Transverse colon (tissue), 4 donors: ENCODE measurements around the gene FILIP1L. TPM values are rescaled to one million over a fixed set of nuclear protein-coding genes. Genes with fewer than 3 reads are reported as not detected.

Experiments
- DNase-seq: peaks from one replicate; pipeline ENCODE4 v3.0.0-alpha.2; 2019
- H3K27ac ChIP-seq, 4 donors: fragments of 200-600 bp; sonication (generic); 2 replicates each; pipeline ENCODE4 v1.5.1; 2016 to 2018; ENCODE audit warnings: inconsistent platforms in 4 of 4
- H3K27me3 ChIP-seq: fragments of 200-600 bp; sonication (generic); 2 replicates; pipeline ENCODE4 v1.5.1; 2017; ENCODE audit warnings: inconsistent platforms
- H3K36me3 ChIP-seq, 4 donors: fragments of 200-600 bp; sonication (generic); 2 replicates each; pipeline ENCODE4 v1.5.1; 2017 to 2019; ENCODE audit warnings: inconsistent platforms in 4 of 4
- H3K4me1 ChIP-seq, 4 donors: fragments of 200-600 bp; sonication (generic); 2 replicates each; pipeline ENCODE4 v1.5.1; 2017 to 2020; ENCODE audit warnings: inconsistent platforms in 4 of 4
- H3K4me3 ChIP-seq, 4 donors: fragments of 200-600 bp; sonication (generic); 1 replicate in 1 of 4; 2 replicates in 3 of 4; pipeline versions ENCODE4 v1.5.1 to v1.6.1; 2017 to 2019; ENCODE audit warnings: inconsistent platforms in 4 of 4
- H3K9me3 ChIP-seq, 2 donors: fragments of 200-600 bp; sonication (generic); 2 replicates each; pipeline ENCODE4 v1.5.1; 2017 to 2019; ENCODE audit warnings: inconsistent platforms in 2 of 2
- EP300 ChIP-seq: sonication (generic); formaldehyde crosslinking; IDR thresholded peaks from one replicate; pipeline ENCODE4 v1.6.1; 2017; ENCODE audit warnings: antibody characterized with exemption, low read depth
- POLR2A ChIP-seq: fragments of 450-650 bp; IDR thresholded peaks from one replicate; pipeline ENCODE4 v1.6.1; 2016; ENCODE audit warnings: antibody characterized with exemption, mild to moderate bottlenecking, moderate library complexity
- POLR2AphosphoS5 ChIP-seq, 3 donors: sonication (generic); formaldehyde crosslinking; IDR thresholded peaks; one replicate each; pipeline ENCODE4 v1.6.1; 2016; ENCODE audit warnings: antibody characterized with exemption in 3 of 3
- WGBS, 2 donors: methylation state at CpG; one replicate each; pipeline ENCODE4 v1.1.5; 2018; ENCODE audit warnings: low coverage in 1 of 2; 5-methylcytosine and 5-hydroxymethylcytosine counted together
- in situ Hi-C, 4 donors: fragments of 200-750 bp; cut with MboI; loops; one replicate each; pipeline versions ENCODE4 v1.15.0 to v1.15.1; 2017; ENCODE audit warnings: low sequenced_read_pairs in 3 of 4, low pct_ligation_motif_present in 1 of 4, low pct_unique_long_range_greater_than_20kb in 1 of 4
- intact Hi-C: fragments of 100-400 bp; cut with DNase I; formaldehyde crosslinking; loops from one replicate; pipeline ENCODE4 v1.15.1; 2023; ENCODE audit warnings: low total_unique reads
- total RNA-seq, 4 donors: library from RNA; depleted of rRNA; stranded (reverse); fragments of >200 nt; gene quantifications; one replicate each; pipeline ENCODE4 v1.1.0, GENCODE V29; 2016
- TF ChIP-seq, protein P1 (sequence below), 5 experiments: fragments of 200-600 bp in 3 of 5; fragments of 450-650 bp in 2 of 5; sonication (generic) in 3 of 5; IDR thresholded peaks; 1 replicate in 2 of 5; 2 replicates in 3 of 5; pipeline ENCODE4 v1.5.1; 2016 to 2017; ENCODE audit warnings: antibody characterized with exemption in 5 of 5, inconsistent platforms in 3 of 5, mild to moderate bottlenecking in 2 of 5, moderate library complexity in 1 of 5

Gene FILIP1L
- total RNA-seq, 4 donors from 2014 or later, result 12.3 to 38.2 (median 26.9) TPM

DNA sequence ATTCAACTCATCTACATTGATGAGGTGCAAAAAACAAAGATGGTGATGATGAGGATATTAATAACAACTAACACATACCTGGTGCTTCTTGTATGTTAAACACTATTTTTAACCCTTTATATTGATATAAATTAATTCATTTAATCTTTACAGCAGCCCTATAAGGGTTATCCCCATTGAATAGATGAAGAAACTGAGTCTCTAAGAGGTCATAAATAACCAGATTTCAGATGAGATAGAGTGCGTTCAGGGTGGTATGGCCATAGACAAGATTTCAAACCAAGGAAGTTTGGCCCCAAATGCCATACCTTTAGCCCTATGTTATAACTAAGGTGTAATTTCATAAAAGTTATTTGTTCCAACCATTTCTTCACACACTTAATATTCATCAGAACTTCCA is 214.1 kb downstream of the FILIP1L start:
- Histone ChIP-seq H3K4me1 (peaks cover 0 to 11% (median 2%) of the 10 kb centered on the region in 4 donors), H3K9me3 (no peaks in the 10 kb centered on the region), H3K27ac (peak overlapping the region in 2 of 4 donors; percentile 47 to 58), H3K36me3 (no peaks in the 10 kb centered on the region), H3K27me3 (no peaks in the 10 kb centered on the region), H3K4me3 (no peak overlapping the region)
- WGBS, 2 donors, result 89 to 93% methylated on average over 1 of the region's 1 CpG
- TF ChIP-seq, protein P1, sequence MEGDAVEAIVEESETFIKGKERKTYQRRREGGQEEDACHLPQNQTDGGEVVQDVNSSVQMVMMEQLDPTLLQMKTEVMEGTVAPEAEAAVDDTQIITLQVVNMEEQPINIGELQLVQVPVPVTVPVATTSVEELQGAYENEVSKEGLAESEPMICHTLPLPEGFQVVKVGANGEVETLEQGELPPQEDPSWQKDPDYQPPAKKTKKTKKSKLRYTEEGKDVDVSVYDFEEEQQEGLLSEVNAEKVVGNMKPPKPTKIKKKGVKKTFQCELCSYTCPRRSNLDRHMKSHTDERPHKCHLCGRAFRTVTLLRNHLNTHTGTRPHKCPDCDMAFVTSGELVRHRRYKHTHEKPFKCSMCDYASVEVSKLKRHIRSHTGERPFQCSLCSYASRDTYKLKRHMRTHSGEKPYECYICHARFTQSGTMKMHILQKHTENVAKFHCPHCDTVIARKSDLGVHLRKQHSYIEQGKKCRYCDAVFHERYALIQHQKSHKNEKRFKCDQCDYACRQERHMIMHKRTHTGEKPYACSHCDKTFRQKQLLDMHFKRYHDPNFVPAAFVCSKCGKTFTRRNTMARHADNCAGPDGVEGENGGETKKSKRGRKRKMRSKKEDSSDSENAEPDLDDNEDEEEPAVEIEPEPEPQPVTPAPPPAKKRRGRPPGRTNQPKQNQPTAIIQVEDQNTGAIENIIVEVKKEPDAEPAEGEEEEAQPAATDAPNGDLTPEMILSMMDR (IDR thresholded peaks at IDR 0.05), result no peak
- DNase-seq, result no peak
- intact Hi-C loops, result no loop called here
- in situ Hi-C loops, result no loop called here

DNA sequence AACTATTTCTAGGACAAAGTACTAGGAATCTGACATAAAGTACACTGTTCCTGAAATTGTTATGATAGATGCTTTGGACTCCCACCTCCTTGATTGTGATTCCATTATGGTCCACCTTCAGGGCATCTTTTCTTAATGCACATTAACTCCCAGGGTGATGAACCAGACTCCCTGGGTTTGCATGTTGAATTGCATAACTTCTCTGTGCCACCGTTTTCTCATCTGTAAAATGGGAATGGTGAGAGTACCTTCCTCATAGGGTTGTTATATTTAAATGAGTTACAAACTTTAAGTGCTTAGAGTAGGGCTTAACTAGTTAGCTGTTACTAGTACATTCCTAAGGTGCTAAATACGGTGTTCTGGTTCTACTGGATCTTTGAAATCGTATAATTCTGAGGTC is 214.7 kb downstream of the FILIP1L start:
- H3K9me3 ChIP-seq, result no peaks in the 10 kb centered on the region
- no peaks in the 10 kb centered on the region for H3K27me3 ChIP-seq
- TF ChIP-seq POLR2AphosphoS5 (IDR thresholded peaks at IDR 0.05) (no peak), EP300 (no peak), POLR2A (no peak)
- TF ChIP-seq, protein P1 (IDR thresholded peaks at IDR 0.05), result no peak
- no peak for DNase-seq
- peaks cover 0 to 11% (median 2%) of the 10 kb centered on the region in 4 donors for H3K4me1 ChIP-seq
- intact Hi-C loops (no loop called here), in situ Hi-C loops (no loop called here)
- no peaks in the 10 kb centered on the region for H3K36me3 ChIP-seq
- H3K4me3 ChIP-seq, result no peak overlapping the region
- no peak overlapping the region for H3K27ac ChIP-seq
- WGBS, 2 donors, result 89 to 97% methylated on average over 3 of the region's 3 CpGs

DNA sequence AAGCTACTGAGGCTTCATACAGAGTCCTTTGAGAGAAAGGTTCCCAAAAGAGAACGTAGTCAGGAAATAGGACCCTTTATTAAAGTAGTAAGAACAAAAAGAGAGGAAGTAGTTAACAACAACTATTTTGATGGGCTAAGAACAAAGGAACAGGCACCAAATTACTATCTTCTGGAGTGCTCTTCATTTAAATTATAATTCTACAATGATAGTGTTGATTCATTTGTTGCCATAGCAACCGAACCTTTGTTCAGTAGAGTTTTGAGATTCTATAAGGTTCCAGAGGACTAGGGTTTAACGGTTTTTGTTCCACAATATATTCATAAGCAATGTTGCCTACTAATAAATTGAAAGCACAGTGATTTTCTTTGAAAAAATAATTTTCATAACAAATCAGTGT is 217.8 kb downstream of the FILIP1L start:
- no peaks in the 10 kb centered on the region for H3K36me3 ChIP-seq
- peaks cover 0 to 11% (median 2%) of the 10 kb centered on the region in 4 donors for H3K4me1 ChIP-seq
- no peaks in the 10 kb centered on the region for H3K27me3 ChIP-seq
- H3K27ac ChIP-seq, result peak overlapping the region in 2 of 4 donors; percentile 14 to 41
- in situ Hi-C loops, result no loop called here
- no peak for DNase-seq
- H3K9me3 ChIP-seq, result no peaks in the 10 kb centered on the region
- no peak overlapping the region for H3K4me3 ChIP-seq
- intact Hi-C loops, result no loop called here
- WGBS, 2 donors, result 71 to 79% methylated on average over 3 of the region's 3 CpGs
- TF ChIP-seq, protein P1 (IDR thresholded peaks at IDR 0.05), result no peak
- TF ChIP-seq EP300 (no peak), POLR2A (no peak), POLR2AphosphoS5 (IDR thresholded peaks at IDR 0.05) (no peak)

DNA sequence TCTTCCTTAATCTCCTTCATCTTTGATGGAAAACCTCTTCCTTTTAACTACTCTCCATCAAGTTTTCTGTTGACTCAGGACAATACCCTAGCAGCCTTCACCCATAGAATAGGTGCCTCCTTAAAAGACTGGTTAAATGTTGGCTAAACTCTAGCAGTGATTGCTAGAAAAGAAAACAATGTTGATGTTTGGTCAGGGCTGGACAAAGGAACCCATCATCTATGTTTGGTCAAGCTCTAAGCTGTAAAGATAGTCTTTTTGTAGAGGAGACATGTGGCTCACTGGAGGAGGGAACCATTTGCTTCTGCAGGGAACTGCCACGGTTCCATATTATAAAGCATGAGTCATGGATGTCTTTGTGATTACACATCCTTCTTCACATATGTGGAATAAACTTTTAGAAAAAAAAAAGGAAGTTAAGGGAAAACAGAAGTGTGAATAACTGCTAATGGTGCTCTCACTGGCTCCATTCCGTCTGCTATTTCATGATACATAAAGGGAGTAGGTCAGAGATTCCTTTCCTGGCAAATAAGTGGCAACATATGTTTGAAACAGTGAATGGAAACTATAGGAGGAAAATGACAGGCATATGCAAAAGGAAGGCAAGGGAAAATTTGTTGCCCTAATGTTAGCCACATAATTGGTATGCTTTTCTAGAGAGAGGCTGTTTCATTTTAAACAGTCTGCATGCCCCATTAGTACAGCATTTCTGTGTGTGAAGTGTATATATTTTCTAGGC is 218.4 kb downstream of the FILIP1L start:
- in situ Hi-C loops (no loop called here), intact Hi-C loops (no loop called here)
- H3K27ac ChIP-seq, result peak overlapping the region in 2 of 4 donors; percentile 14 to 41
- TF ChIP-seq POLR2A (no peak), POLR2AphosphoS5 (IDR thresholded peaks at IDR 0.05) (no peak), EP300 (no peak)
- TF ChIP-seq, protein P1 (IDR thresholded peaks at IDR 0.05), result no peak
- DNase-seq, result no peak
- no peak overlapping the region for H3K4me3 ChIP-seq
- peaks cover 0 to 11% (median 2%) of the 10 kb centered on the region in 4 donors for H3K4me1 ChIP-seq
- WGBS, 2 donors, result 48 to 58% methylated on average over 2 of the region's 2 CpGs
- H3K36me3 ChIP-seq, result no peaks in the 10 kb centered on the region
- no peaks in the 10 kb centered on the region for H3K27me3 ChIP-seq
- H3K9me3 ChIP-seq, result no peaks in the 10 kb centered on the region
